HG03025 (cell line): ENCODE results near the gene CEACAM5.
"Not testable (repeated sequence)": the region's sequence is repeated elsewhere in the genome, so short reads cannot be mapped to it uniquely, and the experiment has no call there.

Experiments
- ATAC-seq: cut with Tn5 transposase; IDR thresholded peaks from one replicate; pipeline ENCODE4 v1.9.1; 2021; ENCODE audit warnings: mild to moderate bottlenecking, moderate library complexity; ENCODE audit not compliant: unreplicated experiment, low FRiP score

CEACAM5 gene

DNA sequence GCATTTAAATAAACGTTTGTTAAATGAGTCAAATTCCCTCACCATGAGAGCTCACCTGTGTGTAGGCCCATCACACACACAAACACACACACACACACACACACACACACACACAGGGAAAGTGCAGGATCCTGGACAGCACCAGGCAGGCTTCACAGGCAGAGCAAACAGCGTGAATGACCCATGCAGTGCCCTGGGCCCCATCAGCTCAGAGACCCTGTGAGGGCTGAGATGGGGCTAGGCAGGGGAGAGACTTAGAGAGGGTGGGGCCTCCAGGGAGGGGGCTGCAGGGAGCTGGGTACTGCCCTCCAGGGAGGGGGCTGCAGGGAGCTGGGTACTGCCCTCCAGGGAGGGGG is 8.5 kb upstream of the CEACAM5 start:
- ATAC-seq, result no peak

DNA sequence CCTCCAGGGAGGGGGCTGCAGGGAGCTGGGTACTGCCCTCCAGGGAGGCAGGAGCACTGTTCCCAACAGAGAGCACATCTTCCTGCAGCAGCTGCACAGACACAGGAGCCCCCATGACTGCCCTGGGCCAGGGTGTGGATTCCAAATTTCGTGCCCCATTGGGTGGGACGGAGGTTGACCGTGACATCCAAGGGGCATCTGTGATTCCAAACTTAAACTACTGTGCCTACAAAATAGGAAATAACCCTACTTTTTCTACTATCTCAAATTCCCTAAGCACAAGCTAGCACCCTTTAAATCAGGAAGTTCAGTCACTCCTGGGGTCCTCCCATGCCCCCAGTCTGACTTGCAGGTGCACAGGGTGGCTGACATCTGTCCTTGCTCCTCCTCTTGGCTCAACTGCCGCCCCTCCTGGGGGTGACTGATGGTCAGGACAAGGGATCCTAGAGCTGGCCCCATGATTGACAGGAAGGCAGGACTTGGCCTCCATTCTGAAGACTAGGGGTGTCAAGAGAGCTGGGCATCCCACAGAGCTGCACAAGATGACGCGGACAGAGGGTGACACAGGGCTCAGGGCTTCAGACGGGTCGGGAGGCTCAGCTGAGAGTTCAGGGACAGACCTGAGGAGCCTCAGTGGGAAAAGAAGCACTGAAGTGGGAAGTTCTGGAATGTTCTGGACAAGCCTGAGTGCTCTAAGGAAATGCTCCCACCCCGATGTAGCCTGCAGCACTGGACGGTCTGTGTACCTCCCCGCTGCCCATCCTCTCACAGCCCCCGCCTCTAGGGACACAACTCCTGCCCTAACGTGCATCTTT is 7.8 kb upstream of the CEACAM5 start:
- ATAC-seq, result no peak

- ATAC-seq, result no peak
Measured at GRCh38 chr19:41701401-41702075, 6.9 kb upstream of the CEACAM5 start.

DNA sequence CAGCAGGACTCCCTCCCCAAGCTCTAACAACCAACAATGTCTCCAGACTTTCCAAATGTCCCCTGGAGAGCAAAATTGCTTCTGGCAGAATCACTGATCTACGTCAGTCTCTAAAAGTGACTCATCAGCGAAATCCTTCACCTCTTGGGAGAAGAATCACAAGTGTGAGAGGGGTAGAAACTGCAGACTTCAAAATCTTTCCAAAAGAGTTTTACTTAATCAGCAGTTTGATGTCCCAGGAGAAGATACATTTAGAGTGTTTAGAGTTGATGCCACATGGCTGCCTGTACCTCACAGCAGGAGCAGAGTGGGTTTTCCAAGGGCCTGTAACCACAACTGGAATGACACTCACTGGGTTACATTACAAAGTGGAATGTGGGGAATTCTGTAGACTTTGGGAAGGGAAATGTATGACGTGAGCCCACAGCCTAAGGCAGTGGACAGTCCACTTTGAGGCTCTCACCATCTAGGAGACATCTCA is 6.2 kb upstream of the CEACAM5 start:
- no peak for ATAC-seq

DNA sequence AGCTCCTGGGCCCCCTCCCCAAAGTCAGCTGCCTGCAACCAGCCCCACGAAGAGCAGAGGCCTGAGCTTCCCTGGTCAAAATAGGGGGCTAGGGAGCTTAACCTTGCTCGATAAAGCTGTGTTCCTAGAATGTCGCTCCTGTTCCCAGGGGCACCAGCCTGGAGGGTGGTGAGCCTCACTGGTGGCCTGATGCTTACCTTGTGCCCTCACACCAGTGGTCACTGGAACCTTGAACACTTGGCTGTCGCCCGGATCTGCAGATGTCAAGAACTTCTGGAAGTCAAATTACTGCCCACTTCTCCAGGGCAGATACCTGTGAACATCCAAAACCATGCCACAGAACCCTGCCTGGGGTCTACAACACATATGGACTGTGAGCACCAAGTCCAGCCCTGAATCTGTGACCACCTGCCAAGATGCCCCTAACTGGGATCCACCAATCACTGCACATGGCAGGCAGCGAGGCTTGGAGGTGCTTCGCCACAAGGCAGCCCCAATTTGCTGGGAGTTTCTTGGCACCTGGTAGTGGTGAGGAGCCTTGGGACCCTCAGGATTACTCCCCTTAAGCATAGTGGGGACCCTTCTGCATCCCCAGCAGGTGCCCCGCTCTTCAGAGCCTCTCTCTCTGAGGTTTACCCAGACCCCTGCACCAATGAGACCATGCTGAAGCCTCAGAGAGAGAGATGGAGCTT is 4.7 kb upstream of the CEACAM5 start:
- no peak for ATAC-seq

- ATAC-seq, result no peak
Measured at GRCh38 chr19:41705393-41706174, 2.8 kb upstream of the CEACAM5 start.

DNA sequence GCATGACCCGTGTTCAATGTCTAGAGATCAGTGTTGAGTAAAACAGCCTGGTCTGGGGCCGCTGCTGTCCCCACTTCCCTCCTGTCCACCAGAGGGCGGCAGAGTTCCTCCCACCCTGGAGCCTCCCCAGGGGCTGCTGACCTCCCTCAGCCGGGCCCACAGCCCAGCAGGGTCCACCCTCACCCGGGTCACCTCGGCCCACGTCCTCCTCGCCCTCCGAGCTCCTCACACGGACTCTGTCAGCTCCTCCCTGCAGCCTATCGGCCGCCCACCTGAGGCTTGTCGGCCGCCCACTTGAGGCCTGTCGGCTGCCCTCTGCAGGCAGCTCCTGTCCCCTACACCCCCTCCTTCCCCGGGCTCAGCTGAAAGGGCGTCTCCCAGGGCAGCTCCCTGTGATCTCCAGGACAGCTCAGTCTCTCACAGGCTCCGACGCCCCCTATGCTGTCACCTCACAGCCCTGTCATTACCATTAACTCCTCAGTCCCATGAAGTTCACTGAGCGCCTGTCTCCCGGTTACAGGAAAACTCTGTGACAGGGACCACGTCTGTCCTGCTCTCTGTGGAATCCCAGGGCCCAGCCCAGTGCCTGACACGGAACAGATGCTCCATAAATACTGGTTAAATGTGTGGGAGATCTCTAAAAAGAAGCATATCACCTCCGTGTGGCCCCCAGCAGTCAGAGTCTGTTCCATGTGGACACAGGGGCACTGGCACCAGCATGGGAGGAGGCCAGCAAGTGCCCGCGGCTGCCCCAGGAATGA is 1.5 kb upstream of the CEACAM5 start:
- ATAC-seq, result no peak

DNA sequence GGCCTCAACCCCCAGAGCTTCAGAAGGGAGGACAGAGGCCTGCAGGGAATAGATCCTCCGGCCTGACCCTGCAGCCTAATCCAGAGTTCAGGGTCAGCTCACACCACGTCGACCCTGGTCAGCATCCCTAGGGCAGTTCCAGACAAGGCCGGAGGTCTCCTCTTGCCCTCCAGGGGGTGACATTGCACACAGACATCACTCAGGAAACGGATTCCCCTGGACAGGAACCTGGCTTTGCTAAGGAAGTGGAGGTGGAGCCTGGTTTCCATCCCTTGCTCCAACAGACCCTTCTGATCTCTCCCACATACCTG is 969 bp upstream of the CEACAM5 start:
- ATAC-seq, result no peak

DNA sequence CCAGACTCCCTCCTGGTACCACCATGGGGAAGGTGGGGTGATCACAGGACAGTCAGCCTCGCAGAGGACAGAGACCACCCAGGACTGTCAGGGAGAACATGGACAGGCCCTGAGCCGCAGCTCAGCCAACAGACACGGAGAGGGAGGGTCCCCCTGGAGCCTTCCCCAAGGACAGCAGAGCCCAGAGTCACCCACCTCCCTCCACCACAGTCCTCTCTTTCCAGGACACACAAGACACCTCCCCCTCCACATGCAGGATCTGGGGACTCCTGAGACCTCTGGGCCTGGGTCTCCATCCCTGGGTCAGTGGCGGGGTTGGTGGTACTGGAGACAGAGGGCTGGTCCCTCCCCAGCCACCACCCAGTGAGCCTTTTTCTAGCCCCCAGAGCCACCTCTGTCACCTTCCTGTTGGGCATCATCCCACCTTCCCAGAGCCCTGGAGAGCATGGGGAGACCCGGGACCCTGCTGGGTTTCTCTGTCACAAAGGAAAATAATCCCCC is 505 bp upstream of the CEACAM5 start:
- ATAC-seq, result no peak

DNA sequence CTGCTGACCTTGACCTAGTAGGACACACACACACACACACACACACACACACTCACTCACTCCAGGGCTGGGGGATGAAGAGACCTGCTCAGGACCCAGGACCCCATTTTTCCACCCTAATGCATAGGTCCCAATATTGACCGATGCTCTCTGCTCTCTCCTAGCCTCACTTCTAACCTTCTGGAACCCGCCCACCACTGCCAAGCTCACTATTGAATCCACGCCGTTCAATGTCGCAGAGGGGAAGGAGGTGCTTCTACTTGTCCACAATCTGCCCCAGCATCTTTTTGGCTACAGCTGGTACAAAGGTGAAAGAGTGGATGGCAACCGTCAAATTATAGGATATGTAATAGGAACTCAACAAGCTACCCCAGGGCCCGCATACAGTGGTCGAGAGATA is 1.1 kb downstream of the CEACAM5 start:
- ATAC-seq, result not testable (repeated sequence)

DNA sequence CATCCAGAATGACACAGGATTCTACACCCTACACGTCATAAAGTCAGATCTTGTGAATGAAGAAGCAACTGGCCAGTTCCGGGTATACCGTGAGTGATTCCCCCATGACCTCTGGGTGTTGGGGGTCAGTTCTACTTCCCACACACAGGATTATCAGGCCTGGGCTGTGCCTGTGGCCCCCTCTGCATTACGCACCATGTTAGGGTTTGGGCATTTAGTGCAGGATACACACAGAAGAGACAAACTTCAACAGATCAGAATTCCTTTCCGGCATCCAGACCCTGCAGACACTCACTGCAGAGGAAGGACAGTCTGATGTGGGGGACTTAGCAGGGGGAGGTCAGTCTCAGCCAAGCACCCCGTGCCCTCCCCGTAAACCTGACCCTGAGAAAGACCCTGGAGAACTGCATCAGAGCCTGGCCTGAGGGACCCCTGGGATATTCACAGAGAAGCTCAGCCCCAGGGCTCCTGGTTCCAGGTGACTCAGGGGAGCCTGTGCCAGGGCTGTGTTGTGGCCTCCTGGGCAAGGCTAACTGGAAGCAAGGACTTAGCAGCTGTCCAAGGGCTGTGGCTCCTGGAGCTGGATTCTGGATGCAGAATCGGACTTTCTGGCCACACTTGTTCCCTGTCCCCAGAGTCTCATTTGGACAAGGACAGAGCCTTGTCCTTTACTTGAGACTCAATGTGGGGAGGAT is 1.7 kb downstream of the CEACAM5 start:
- ATAC-seq, result no peak

DNA sequence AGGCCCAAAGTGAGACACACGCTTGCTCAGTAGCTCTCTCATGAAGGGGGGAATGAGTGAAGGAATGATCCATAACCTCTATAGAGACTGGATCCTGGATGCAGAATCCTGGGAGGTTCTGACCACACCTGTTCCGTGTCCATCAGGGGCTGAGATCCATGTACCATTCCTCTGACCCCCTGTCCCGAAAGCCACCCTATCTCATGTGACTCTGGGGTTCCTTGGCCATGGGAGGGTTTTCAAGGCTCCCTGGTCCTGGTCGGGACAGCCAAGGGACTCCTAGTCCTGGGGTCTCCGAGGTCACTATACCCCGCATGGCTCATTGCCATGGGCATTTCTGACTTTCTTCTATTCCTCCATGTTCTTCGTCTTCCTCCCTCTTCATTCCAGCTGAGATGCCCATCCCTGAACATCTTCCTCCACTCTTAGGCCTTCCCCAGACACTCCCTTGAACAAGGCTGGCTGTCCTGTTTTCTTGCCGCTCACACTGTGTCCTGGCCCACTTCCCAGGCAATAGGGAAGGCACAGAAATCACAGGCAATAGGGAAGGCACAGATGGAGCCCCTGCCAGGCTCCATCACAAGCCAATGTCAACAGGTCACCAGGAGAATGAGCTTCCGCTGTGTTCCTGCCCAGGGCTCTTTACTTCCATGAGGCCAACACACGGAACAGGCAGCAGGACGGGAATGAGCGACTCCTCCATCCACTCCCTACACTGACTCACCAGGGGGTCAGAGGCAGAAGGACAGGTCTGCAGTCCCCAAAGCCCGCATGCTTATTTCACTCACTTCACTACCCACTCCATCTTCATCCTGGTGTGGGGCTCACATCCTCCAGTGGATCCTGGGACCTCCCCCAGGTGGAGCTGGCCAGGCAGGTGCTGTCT is 3.2 kb downstream of the CEACAM5 start:
- ATAC-seq, result no peak

DNA sequence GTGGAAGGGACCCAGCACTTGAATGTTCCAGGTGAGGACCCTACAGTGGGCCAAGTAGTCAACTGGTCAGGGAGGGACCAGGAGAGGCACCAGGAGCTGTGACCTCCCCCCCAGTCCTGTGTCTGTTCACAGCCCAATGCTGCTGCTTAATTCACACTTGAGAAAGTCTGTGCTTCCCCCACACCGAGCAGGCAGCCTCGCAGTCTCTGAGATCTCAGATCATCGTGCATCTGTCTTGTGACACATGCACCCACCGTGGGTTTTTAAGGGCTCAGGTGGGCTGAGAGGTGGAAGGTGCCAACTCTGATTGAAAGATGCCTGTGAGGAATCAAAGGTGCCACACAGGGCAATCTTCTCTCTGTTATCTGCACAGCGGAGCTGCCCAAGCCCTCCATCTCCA is 6.2 kb downstream of the CEACAM5 start:
- ATAC-seq, result no peak

GRCh38 chr19:41718761-41719160 is 10.3 kb downstream of the CEACAM5 start:
- ATAC-seq, result no peak

DNA sequence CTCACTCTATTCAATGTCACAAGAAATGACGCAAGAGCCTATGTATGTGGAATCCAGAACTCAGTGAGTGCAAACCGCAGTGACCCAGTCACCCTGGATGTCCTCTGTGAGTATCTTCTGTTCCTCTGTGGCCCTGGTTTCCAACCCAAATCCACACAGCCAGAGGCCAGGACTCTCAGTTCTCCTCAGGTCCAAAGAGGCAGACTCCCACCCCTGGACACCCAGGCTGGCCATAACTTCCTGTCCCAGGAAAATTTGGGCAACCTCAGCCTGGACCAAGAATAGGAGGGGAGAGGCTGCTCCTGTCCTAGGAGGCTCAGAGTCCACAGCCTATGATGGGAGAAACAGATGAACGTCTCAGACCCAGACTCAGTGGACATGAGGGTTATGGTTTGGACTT is 11.7 kb downstream of the CEACAM5 start:
- no peak for ATAC-seq

DNA sequence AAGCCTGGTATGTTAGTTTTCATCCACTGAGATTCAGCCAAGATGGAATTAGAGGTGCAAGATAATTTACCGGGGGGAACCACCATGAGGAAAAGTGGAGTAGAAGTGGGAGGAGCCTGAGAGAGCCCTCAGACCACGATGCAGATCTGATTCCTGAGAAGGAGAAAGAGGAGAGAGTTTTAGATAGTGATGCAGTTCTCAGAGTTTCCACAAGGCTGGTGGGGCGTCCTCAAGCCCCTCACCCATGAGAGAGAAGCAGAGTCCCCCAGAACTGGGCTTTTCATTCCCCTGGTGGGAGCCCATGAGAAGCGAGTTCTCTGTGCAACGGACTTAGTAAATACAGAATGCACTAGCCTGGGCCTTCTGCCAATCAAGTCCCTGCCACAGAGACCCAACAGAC is 18.1 kb downstream of the CEACAM5 start:
- ATAC-seq, result no peak

- no peak for ATAC-seq
Measured at GRCh38 chr19:41734156-41734555, 25.7 kb downstream of the CEACAM5 start.

GRCh38 chr19:41734585-41734984 is 26.2 kb downstream of the CEACAM5 start:
- ATAC-seq, result no peak
